ENCODE results near the gene SAMD8.
A peak's percentile ranks its signal among the peaks of the same experiment; 100 is the strongest.
"Not testable (repeated sequence)": the region's sequence is repeated elsewhere in the genome, so short reads cannot be mapped to it uniquely, and the experiment has no call there.

The SAMD8 gene

DNA sequence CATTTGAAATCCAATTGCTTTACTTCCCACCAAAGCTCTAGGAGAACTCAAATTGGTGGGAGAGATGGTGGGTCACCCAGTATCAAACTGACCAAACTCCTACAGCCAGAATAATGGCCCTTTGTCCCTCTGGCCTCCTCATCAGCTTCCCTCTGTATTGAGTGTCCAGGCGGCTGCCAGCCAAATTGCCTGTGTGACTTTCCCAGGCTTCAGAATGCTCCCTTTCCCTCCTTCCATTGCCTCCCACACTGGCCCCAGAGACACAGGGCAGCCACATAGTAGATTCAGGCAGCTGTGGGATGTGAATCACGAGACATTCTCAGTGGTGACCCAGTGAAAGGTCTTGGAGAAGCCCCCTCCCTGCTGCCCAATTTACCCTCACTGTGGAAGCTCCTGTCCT, 86.5 kb downstream of the SAMD8 start:
- TF ChIP-seq, protein P1, sequence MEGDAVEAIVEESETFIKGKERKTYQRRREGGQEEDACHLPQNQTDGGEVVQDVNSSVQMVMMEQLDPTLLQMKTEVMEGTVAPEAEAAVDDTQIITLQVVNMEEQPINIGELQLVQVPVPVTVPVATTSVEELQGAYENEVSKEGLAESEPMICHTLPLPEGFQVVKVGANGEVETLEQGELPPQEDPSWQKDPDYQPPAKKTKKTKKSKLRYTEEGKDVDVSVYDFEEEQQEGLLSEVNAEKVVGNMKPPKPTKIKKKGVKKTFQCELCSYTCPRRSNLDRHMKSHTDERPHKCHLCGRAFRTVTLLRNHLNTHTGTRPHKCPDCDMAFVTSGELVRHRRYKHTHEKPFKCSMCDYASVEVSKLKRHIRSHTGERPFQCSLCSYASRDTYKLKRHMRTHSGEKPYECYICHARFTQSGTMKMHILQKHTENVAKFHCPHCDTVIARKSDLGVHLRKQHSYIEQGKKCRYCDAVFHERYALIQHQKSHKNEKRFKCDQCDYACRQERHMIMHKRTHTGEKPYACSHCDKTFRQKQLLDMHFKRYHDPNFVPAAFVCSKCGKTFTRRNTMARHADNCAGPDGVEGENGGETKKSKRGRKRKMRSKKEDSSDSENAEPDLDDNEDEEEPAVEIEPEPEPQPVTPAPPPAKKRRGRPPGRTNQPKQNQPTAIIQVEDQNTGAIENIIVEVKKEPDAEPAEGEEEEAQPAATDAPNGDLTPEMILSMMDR (IDR thresholded peaks at IDR 0.05; ENCODE audit: insufficient read depth, low read depth, low read length, missing control alignments) = no peak
- DNase-seq (ENCODE audit: low read depth) = no peak

DNA sequence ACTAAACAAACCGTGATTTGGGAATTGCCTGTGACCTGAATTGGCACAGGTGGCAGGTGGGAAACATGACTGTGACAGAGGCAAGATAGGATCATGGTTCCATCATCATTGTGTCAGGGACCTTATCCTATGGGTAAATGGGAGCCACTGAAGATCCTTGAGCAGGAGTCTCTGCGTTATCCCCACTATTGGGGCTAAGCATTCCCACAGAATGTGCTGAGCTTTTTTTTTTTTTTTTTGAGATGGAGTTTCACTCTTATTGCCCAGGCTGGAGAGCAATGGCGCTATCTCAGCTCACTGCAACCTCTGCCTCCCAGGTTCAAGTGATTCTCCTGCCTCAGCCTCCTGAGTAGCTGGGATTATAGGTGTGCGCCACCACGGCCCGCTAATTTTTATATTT, 88.5 kb downstream of the SAMD8 start:
- not testable (repeated sequence) for DNase-seq (ENCODE audit: low read depth); H3K4me3 ChIP-seq (ENCODE audit: low read length)

More for the DNA sequence above, 86.5 kb downstream of the SAMD8 start:
- no peak overlapping the region for H3K4me3 ChIP-seq (ENCODE audit: low read length)

DNA sequence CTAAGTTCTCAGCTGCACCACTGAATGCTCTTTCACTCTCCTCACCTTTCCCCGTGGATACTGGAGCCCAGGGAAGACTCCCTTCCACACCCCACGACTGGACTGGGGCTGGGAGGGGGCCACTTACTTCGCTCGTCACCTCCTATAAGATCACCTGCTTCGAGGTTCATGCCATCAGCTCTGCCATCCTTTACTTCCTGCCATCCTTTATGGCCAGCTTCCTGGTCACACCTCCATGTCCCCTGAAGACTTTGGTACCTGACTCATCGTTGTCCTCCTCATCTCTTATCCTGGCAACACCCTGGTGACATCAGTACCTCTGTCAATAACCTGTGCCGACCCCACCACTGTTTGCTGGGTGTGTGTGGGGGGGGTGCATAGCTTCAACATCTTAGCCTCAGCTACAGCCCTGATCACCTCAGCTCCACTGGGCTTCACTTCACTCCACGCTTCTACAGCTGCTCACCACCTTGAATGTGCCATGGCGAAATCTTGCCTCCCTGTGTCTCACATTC, 90.4 kb downstream of the SAMD8 start:
- no peak overlapping the region for H3K4me3 ChIP-seq (ENCODE audit: low read length)
- peak; percentile 29 for DNase-seq (ENCODE audit: low read depth)
- TF ChIP-seq, protein P1 (IDR thresholded peaks at IDR 0.05; ENCODE audit: insufficient read depth, low read depth, low read length, missing control alignments) = no peak

DNA sequence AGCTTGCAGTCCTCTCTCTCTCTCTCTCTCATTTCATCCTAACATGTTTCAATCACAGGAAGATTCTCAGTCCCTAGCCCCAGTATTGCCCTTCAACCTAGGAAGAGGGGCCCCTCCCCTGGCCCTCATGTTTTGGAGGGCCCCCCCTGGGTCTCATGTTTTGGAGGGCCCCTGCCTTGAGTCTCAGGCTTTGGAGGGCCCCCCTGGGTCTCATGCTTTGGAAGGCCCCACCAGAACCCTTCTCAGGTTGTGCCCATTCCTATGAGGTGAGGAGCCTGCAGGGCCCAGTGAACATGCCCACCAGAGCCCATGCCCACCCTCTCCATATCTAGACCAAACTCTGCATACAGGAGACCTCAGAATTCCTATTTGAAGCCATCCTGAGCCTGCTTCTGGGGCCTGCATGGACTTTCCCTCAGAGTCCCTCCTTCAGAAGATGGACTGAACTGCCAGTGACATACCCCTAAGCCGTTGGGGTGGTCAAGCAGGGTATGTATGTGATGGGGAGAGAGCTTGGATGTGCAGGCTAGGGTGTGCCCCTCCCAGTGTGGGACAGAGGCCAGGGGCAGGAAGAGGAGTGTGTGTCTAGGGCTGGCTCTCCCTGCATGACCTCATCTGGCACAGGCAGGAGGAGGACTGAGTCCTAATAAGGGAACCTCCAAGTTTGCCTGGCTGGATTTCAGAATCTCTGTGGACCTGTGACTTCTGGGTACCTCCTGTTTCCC, 91.0 kb downstream of the SAMD8 start:
- DNase-seq (ENCODE audit: low read depth) = peak; percentile 74
- TF ChIP-seq, protein P1 (IDR thresholded peaks at IDR 0.05; ENCODE audit: insufficient read depth, low read depth, low read length, missing control alignments) = no peak
- no peak overlapping the region for H3K4me3 ChIP-seq (ENCODE audit: low read length)

DNA sequence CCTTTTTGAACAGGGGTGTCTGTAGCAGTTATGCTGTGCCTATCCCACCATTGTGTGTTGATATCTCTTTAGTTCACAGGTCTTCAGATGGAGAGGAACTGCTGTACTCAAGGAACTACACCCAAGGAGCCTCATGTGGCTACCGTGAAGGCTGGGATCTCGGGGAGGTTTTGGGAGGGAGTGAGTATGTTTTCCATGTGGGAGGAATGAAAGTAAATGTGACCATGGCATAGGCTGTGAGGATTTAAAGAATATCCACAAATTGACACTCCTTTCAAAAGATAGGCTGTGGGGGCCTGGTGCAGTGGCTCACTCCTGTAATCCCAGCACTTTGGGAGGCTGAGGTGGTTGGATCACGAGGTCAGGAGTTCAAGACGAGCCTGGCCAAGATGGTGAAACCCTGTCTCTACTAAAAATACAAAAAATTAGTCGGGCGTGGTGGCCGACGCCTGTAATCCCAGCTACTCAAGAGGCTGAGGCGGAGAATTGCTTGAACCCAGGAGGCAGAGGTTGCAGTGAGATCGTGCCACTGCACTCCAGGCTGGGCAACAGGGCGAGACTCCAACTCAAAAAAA, 91.7 kb downstream of the SAMD8 start:
- DNase-seq (ENCODE audit: low read depth); H3K4me3 ChIP-seq (ENCODE audit: low read length): not testable (repeated sequence)

DNA sequence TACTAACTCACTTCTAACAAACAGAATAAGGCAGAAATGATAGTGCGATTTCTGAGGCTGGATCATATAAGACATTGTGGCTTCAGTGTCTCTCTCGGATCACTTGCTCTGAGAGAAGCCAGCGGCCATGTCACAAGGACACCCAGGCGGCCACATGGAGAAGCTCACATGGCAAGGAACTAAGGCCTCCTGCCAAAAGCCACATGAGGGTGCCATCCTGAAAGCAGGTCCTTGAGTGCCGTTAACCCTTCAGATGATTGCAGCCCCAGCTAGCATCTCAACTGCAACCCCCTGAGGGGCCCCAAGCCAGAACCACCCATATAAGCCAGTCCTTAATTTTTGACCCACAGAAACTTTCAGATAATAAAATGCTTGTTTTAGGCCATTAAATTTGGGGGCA, 92.3 kb downstream of the SAMD8 start:
- DNase-seq (ENCODE audit: low read depth) = no peak
- no peak overlapping the region for H3K4me3 ChIP-seq (ENCODE audit: low read length)
- TF ChIP-seq, protein P1 (IDR thresholded peaks at IDR 0.05; ENCODE audit: insufficient read depth, low read depth, low read length, missing control alignments) = no peak

DNA sequence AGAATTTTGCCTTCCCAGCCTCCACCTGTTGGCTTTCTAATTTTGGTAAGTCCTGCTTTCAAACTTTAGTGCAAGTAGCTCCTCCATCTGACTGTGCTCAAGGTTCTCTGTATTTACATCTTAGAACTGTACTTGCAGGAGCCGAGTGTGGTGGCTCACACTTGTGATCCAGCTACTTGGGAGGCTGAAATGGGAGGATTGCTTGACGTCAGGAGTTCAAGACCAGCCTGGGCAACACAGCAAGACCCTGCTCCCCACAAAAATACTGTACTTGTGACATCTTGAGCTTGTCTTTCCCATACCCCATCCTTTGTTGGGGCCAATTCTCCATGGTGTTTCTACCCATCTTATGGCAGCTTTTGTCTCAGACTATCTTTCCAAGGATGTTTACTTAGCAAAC, 94.5 kb downstream of the SAMD8 start:
- TF ChIP-seq, protein P1 (IDR thresholded peaks at IDR 0.05; ENCODE audit: insufficient read depth, low read depth, low read length, missing control alignments) = no peak
- no peak for DNase-seq (ENCODE audit: low read depth)
- H3K4me3 ChIP-seq (ENCODE audit: low read length) = no peak overlapping the region

DNA sequence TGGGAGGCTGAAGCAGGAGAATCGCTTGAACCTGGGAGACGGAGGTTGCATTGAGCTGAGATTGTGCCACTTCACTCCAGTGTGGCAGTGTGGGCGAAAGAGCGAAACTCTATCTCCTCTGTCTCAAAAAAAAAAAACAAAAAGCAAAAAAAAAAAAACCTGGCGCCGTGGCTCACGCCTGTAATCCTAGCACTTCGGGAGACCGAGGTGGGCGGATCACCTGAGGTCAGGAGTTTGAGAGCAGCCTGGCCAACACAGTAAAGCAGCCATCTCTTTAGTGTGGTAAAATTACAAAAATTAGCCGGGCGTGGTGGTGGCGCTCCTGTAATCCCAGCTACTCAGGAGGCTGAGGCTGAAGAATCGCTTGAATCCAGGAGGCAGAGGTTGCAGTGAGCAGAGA, 95.2 kb downstream of the SAMD8 start:
- not testable (repeated sequence) for H3K4me3 ChIP-seq (ENCODE audit: low read length); DNase-seq (ENCODE audit: low read depth)

Measured in epithelial cell of esophagus (primary cell).